ENCODE data around the gene DNMT1. TPM values are rescaled to one million over a fixed set of nuclear protein-coding genes. Genes with fewer than 3 reads are reported as not detected.

Gene DNMT1
- total RNA-seq, 1 experiment from 2014 or later, result 383 TPM

GRCh38 chr19:10191347-10191746, 3.4 kb downstream of the DNMT1 start:
- no TSS peak for BruUV-seq (replicated peaks)
- peaks cover 3% of the 10 kb centered on the region for H3K4me1 ChIP-seq (ENCODE audit: insufficient read depth, low read length, poor library complexity, severe bottlenecking)
- no peak for DNase-seq (ENCODE audit: low spot score)
- POLR2A ChIA-PET (ENCODE audit: low non-redundant PET), result no interaction called here
- H3K9me3 ChIP-seq (ENCODE audit: low read depth, low read length, poor library complexity, severe bottlenecking), result no peaks in the 10 kb centered on the region
- H3K27me3 ChIP-seq (replicated peaks; ENCODE audit: insufficient read depth, low read depth, low read length, poor library complexity), result no peaks in the 10 kb centered on the region
- no peak for TF ChIP-seq EZH2 (IDR thresholded peaks at IDR 0.05; ENCODE audit: borderline replicate concordance, low read depth, low read length, poor library complexity, severe bottlenecking)
- TF ChIP-seq, protein P1, sequence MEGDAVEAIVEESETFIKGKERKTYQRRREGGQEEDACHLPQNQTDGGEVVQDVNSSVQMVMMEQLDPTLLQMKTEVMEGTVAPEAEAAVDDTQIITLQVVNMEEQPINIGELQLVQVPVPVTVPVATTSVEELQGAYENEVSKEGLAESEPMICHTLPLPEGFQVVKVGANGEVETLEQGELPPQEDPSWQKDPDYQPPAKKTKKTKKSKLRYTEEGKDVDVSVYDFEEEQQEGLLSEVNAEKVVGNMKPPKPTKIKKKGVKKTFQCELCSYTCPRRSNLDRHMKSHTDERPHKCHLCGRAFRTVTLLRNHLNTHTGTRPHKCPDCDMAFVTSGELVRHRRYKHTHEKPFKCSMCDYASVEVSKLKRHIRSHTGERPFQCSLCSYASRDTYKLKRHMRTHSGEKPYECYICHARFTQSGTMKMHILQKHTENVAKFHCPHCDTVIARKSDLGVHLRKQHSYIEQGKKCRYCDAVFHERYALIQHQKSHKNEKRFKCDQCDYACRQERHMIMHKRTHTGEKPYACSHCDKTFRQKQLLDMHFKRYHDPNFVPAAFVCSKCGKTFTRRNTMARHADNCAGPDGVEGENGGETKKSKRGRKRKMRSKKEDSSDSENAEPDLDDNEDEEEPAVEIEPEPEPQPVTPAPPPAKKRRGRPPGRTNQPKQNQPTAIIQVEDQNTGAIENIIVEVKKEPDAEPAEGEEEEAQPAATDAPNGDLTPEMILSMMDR (conservative IDR thresholded peaks at IDR 0.05; ENCODE audit: low read depth, low read length), result no peak
- H3K4me3 ChIP-seq (ENCODE audit: low read depth, low read length, poor library complexity, severe bottlenecking), result no peak overlapping the region
- H3K36me3 ChIP-seq (ENCODE audit: insufficient read depth, low read length, poor library complexity, severe bottlenecking), result peaks cover 43% of the 10 kb centered on the region
- no peak overlapping the region for H3K27ac ChIP-seq (ENCODE audit: low read depth, low read length, poor library complexity, severe bottlenecking)
- CTCF ChIA-PET, result no interaction called here
- intact Hi-C loops (cut with micrococcal nuclease; ENCODE audit: unreplicated experiment), result no loop called here

DNA sequence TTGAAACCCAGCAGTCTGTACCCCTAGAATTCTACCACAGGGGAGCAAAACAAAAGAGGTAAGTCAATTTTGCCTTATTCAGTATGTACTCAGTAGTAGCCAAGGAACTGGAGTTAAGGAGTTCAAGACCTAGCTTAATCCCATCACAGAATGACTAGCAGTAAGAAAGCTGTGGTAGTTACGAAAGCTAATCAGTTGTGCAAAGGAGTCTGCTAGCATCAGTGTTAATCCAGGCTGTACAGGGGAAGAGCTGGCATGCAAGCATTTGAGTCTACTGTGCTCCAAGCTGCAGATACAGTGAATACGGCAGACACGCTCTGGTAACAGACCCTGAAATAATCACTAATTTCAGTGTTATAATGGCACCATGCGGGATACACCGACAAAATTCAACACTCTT, 4.7 kb downstream of the DNMT1 start:
- Histone ChIP-seq H3K27ac (ENCODE audit: low read depth, low read length, poor library complexity, severe bottlenecking) (no peak overlapping the region), H3K9me3 (ENCODE audit: low read depth, low read length, poor library complexity, severe bottlenecking) (no peaks in the 10 kb centered on the region), H3K4me1 (ENCODE audit: insufficient read depth, low read length, poor library complexity, severe bottlenecking) (no peaks in the 10 kb centered on the region), H3K27me3 (replicated peaks; ENCODE audit: insufficient read depth, low read depth, low read length, poor library complexity) (no peaks in the 10 kb centered on the region), H3K4me3 (ENCODE audit: low read depth, low read length, poor library complexity, severe bottlenecking) (no peak overlapping the region), H3K36me3 (ENCODE audit: insufficient read depth, low read length, poor library complexity, severe bottlenecking) (peaks cover 52% of the 10 kb centered on the region)
- CTCF ChIA-PET, result interaction anchor here (0.6 kb wide), 1 partner anchor 271 kb away, joined by 3 read pairs; no protein-coding TSS in a partner anchor
- intact Hi-C loops (cut with micrococcal nuclease; ENCODE audit: unreplicated experiment), result no loop called here
- no peak for TF ChIP-seq EZH2 (IDR thresholded peaks at IDR 0.05; ENCODE audit: borderline replicate concordance, low read depth, low read length, poor library complexity, severe bottlenecking)
- TF ChIP-seq, protein P1 (conservative IDR thresholded peaks at IDR 0.05; ENCODE audit: low read depth, low read length), result no peak
- no TSS peak for BruUV-seq (replicated peaks)
- POLR2A ChIA-PET (ENCODE audit: low non-redundant PET), result no interaction called here
- DNase-seq (ENCODE audit: low spot score), result no peak

DNA sequence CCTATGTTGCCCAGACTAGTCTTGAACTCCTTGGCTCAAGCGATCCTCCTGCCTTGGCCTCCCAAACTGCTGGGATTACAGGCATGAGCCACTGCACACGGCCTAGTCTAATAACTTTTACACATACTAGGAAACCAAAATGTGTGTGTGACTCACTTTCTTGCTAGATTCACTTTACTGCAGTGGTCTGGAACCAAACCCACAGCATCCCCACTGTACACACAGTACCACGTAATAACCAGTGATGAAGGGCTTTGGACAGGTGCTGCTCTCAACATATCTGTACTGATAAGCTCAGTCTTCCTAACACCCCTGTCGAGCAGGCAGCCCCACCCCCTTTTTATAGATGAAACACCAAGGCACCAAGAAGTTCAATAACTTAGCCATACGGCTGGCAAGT, 5.1 kb downstream of the DNMT1 start:
- BruUV-seq (replicated peaks), result no TSS peak
- ChIA-PET CTCF (interaction anchor here (0.6 kb wide), 1 partner anchor 270 kb away, joined by 3 read pairs; no protein-coding TSS in a partner anchor), POLR2A (ENCODE audit: low non-redundant PET) (no interaction called here)
- no peaks in the 10 kb centered on the region for H3K4me1 ChIP-seq (ENCODE audit: insufficient read depth, low read length, poor library complexity, severe bottlenecking)
- H3K4me3 ChIP-seq (ENCODE audit: low read depth, low read length, poor library complexity, severe bottlenecking), result no peak overlapping the region
- H3K9me3 ChIP-seq (ENCODE audit: low read depth, low read length, poor library complexity, severe bottlenecking), result no peaks in the 10 kb centered on the region
- no peak overlapping the region for H3K27ac ChIP-seq (ENCODE audit: low read depth, low read length, poor library complexity, severe bottlenecking)
- intact Hi-C loops (cut with micrococcal nuclease; ENCODE audit: unreplicated experiment), result no loop called here
- no peak for DNase-seq (ENCODE audit: low spot score)
- peaks cover 55% of the 10 kb centered on the region for H3K36me3 ChIP-seq (ENCODE audit: insufficient read depth, low read length, poor library complexity, severe bottlenecking)
- TF ChIP-seq, protein P1 (conservative IDR thresholded peaks at IDR 0.05; ENCODE audit: low read depth, low read length), result no peak
- TF ChIP-seq EZH2 (IDR thresholded peaks at IDR 0.05; ENCODE audit: borderline replicate concordance, low read depth, low read length, poor library complexity, severe bottlenecking), result no peak
- H3K27me3 ChIP-seq (replicated peaks; ENCODE audit: insufficient read depth, low read depth, low read length, poor library complexity), result no peaks in the 10 kb centered on the region

All from A673 (cell line).